SK-N-MC (cell line): ENCODE data around the gene AJAP1.

Experiments
- EZH2 ChIP-seq: fragments of 200-600 bp; sonication (generic); IDR thresholded peaks from one replicate; pipeline ENCODE4 v1.6.1; 2017; ENCODE audit warnings: antibody characterized with exemption
- POLR2AphosphoS5 ChIP-seq: IDR thresholded peaks from 2 replicates; pipeline ENCODE4 v1.6.1; 2012; ENCODE audit warnings: mild to moderate bottlenecking, low read depth, low read length, borderline replicate concordance

DNA sequence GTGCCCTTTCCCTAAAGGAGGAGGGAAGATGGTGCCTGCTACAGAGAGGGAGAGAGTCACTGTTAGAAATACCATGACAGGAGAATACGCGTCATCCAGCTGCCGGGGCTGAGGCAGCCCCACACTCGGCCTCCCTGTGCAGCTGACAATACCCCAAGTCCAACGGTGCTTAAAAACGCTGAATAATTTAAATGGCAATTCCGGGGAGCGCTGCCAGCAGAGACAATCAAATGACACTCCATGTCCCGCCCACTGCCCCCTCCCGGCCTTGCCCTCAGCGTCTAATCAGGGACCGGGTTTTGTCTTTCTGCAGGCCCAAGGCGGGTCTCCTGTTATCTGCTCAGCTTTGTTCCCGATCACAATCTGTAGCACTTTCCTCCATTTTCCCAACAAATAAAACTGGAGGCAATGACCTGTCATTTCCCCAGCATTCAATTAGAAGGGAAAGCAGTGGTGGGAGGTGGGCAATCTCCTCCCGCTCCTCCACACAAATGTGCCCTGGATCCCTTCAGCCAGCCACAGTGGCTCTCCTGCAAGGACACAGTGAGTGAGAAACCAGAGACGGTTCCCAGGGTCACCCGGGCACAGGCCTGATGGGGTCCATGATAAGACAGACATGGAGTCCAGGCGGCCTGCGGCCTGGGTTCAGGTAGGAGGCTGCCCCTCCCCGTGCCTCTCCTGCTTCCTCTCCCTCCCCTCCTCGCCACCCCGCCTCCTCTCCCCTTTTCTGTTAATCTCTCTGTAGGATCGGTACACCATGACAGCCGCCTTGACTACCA, 42.7 kb upstream of the AJAP1 start:
- TF ChIP-seq EZH2 (no peak), POLR2AphosphoS5 (no peak)
